ENCODE data around the gene TVP23C.
"Not testable (repeated sequence)": the region's sequence is repeated elsewhere in the genome, so short reads cannot be mapped to it uniquely, and the experiment has no call there.

TVP23C gene

DNA sequence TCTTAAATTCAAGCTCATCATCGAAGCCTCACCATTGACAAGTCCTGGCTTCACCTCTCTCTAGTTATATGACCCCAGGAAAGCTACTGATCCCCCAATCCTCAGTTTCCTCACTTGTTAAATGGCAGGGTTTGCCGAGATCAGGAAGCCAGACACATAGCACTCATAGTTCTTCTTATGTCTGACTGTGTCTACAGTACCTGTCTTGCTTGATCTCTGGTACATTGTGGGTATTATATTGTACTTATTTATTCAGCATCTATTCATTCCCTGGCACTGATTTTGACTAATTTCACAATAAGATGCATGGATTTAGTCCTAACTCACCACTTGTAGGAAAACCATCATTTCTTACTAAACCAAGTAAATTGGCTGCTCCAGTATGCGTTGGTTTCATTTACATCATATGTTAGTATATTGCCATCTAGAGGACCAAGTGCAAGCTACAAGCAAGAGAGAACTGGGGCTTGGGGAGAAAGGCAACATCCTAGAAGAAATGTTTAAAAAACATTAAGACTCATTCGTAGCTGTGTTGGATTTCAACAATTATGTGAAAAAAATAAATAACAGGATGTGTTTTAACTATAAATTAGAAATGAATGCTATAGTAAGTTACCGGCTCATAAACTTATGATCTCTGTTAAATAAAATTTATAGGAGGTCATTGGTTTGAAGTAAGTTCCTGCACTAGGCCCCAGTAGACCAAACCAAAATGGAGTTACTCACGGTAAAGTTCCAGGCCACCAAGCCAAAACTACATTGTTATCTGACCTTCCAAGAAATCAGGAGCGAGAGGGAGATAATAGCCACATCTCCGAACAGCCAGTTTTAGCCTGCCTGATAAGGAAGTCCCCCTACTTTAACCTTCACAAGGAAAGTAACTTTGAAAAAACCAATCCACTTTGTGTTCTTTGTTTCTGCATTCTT is 36.7 kb downstream of the TVP23C start:
- DNase-seq (ENCODE audit: low spot score): peak; percentile 55

- not testable (repeated sequence) for DNase-seq (ENCODE audit: low spot score)
These were observed 38.0 kb downstream of the TVP23C start for GRCh38 chr17:15524990-15525985.

DNA sequence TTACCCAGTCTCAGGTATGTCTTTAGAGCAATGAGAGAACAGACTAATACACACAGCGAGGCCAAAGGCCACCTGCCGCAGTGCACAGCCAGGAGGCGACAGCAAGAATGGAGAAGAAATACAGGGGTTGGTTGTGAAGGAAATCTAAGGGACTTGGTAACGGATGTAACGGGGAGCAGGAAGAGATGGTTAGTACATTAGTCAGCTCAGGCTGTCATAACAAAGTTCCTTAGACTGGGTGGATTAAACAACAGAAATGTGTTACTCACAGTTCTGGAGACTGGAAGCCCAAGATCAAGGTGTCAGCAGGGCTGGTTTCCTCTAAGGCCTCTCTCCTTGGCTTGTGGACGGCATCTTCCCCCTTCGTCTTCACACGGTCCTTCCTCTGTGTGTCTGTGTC is 47.1 kb downstream of the TVP23C start:
- no peak for DNase-seq (ENCODE audit: low spot score)

- DNase-seq (ENCODE audit: low spot score): no peak
These were observed 48.8 kb downstream of the TVP23C start for GRCh38 chr17:15514469-15514868.

DNA sequence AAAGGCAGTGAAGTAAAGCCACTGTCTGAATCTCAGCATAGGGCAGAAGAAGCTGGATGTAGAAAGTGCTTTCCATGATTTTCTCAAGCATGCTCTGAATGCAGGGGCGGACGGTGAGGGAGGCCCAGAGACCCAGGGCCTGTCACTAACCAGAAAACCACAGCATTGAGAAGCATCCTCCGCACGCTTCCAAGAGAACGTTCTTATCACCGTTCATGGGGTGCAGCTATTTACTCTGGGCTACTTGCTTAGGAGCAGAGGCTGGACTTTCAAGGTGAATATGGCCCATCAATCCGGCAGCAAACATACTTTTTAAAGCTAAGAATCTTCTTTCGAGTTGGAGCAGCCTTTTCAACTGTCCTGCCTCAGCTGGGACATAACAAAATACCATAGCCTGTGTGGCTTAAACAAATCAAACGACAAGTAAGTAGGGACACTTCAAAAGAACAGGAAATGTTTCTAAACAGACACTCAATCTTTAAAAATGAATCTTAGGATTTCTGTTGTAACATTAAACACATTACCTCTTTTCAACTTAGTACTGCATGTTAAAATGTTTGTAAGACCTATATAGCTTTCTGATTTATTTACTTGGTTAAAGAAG is 49.3 kb downstream of the TVP23C start:
- DNase-seq (ENCODE audit: low spot score): no peak

- DNase-seq (ENCODE audit: low spot score): no peak
These were observed 50.1 kb downstream of the TVP23C start for GRCh38 chr17:15513058-15513791.

GRCh38 chr17:15512071-15512709 is 51.1 kb downstream of the TVP23C start:
- no peak for DNase-seq (ENCODE audit: low spot score)

GRCh38 chr17:15511142-15511541 is 52.1 kb downstream of the TVP23C start:
- DNase-seq (ENCODE audit: low spot score): no peak

GRCh38 chr17:15510361-15510760 is 52.9 kb downstream of the TVP23C start:
- DNase-seq (ENCODE audit: low spot score): no peak

- DNase-seq (ENCODE audit: low spot score): no peak
These were observed 54.2 kb downstream of the TVP23C start for GRCh38 chr17:15509095-15509494.

GRCh38 chr17:15508466-15508865 is 54.8 kb downstream of the TVP23C start:
- DNase-seq (ENCODE audit: low spot score): no peak

GRCh38 chr17:15507896-15508295 is 55.4 kb downstream of the TVP23C start:
- DNase-seq (ENCODE audit: low spot score): no peak

DNA sequence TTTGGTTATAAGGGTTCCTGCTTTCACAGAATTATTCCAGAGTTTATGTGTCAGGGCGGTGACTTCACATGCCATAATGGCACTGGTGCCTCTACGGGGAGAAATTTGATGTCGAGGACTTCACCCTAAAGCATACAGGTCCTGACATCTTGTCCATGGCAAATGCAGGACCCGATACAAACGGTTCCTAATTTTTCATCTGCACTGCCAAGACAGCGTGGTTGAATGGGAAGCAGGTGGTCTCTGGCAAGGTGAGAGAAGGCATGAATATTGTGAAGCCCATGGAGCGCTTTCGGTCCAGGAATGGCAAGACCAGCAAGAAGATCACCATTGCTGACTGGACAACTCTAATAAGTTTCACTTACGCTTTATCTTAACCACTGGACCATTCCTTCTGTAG is 56.3 kb downstream of the TVP23C start:
- DNase-seq (ENCODE audit: low spot score): no peak

GRCh38 chr17:15505708-15506107 is 57.6 kb downstream of the TVP23C start:
- not testable (repeated sequence) for DNase-seq (ENCODE audit: low spot score)

GRCh38 chr17:15503731-15504130 is 59.6 kb downstream of the TVP23C start:
- DNase-seq (ENCODE audit: low spot score): no peak

- peak; percentile 59 for DNase-seq (ENCODE audit: low spot score)
These were observed 60.7 kb downstream of the TVP23C start for GRCh38 chr17:15502369-15503112.

DNA sequence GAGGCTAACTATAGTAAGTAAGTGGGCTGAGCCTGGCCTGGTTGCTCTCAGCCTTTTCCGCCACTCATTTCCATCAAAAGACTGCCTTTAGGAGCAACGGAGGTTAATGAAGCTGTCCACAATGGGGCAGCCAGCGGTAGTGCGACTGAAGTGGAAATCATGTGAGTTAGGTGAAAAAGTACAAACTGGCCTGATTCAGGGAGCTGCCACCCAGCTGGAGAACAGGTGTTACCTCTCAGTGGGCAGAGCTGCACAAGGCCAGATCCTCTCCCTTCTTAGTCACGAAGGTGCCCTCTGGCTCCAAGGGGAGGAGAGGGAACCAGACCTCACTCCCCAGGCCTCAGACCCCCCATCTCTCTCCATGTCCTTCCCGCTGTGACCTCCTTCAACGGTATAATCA is 61.5 kb downstream of the TVP23C start:
- DNase-seq (ENCODE audit: low spot score): no peak

- no peak for DNase-seq (ENCODE audit: low spot score)
These were observed 62.0 kb downstream of the TVP23C start for GRCh38 chr17:15501282-15501681.

DNA sequence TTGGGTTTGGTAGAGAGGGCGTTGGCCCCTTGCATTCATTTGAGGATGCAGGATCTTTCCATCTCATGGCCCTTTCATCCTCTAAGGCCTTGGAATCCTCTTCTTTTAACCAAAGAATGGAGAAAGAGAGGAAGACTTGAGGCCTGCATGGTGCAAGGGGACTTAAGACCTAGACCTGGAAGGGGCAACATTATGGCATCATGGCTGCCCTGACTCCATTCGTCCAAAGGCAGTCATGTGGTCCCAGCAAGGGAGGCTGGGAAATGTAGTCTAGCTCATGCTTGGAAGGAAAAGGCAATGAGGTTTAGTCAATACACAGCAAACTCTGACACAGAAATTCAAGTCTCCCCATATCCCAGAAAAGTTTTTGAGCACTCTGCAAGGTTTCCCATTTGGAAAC is 65.2 kb downstream of the TVP23C start:
- DNase-seq (ENCODE audit: low spot score): no peak

All from SK-N-DZ (cell line).